HepG2 (cell line): Measurements from ENCODE around the gene ASPHD1. TPM values are rescaled to one million over a fixed set of nuclear protein-coding genes. Genes with fewer than 3 reads are reported as not detected.

Experiments
- FUBP1 ChIP-seq: sonication (generic); formaldehyde crosslinking; IDR thresholded peaks from 2 replicates; pipeline ENCODE4 v1.5.1; 2020; ENCODE audit warnings: missing genetic modification reagents, mild to moderate bottlenecking, borderline replicate concordance
- HDAC2 ChIP-seq: sonication (generic); formaldehyde crosslinking; IDR thresholded peaks from 2 replicates; pipeline ENCODE4 v1.4.0; 2020; ENCODE audit warnings: missing genetic modification reagents
- ISL2 ChIP-seq: sonication (generic); formaldehyde crosslinking; IDR thresholded peaks from 2 replicates; pipeline ENCODE4 v1.5.0; 2020; ENCODE audit warnings: missing genetic modification reagents
- KAT8 ChIP-seq: IDR thresholded peaks from 2 replicates; pipeline ENCODE4 v1.6.1; 2016; ENCODE audit warnings: missing genetic modification reagents, missing compliant biosample characterization
- MED1 ChIP-seq: sonication (generic); formaldehyde crosslinking; IDR thresholded peaks from 2 replicates; pipeline ENCODE4 v1.4.0; 2020; ENCODE audit warnings: missing genetic modification reagents
- MEIS2 ChIP-seq: sonication (generic); formaldehyde crosslinking; IDR thresholded peaks from 2 replicates; pipeline ENCODE4 v1.9.0; 2021; ENCODE audit warnings: mild to moderate bottlenecking, missing genetic modification reagents
- MTA3 ChIP-seq: sonication (generic); formaldehyde crosslinking; IDR thresholded peaks from 2 replicates; pipeline ENCODE4 v1.4.0; 2020; ENCODE audit warnings: missing genetic modification reagents
- TMF1 ChIP-seq: sonication (generic); formaldehyde crosslinking; IDR thresholded peaks from 2 replicates; pipeline ENCODE4 v1.8.1; 2022; ENCODE audit warnings: low read depth, missing genetic modification reagents
- XRCC5 ChIP-seq: fragments of 200-400 bp; formaldehyde crosslinking; optimal IDR thresholded peaks from 2 replicates; pipeline ENCODE3; 2017; ENCODE audit warnings: mild to moderate bottlenecking, low read length
- ZBTB14 ChIP-seq: sonication (generic); formaldehyde crosslinking; IDR thresholded peaks from 2 replicates; pipeline ENCODE4 v1.4.0; 2020; ENCODE audit warnings: missing genetic modification reagents
- ZBTB40 ChIP-seq, 2 experiments: fragments of 450-650 bp in 1 of 2; sonication (generic) in 1 of 2; formaldehyde crosslinking in 1 of 2; IDR thresholded peaks; 2 replicates each; pipeline versions ENCODE4 v1.6.1 to v1.8.0; 2016 to 2022; ENCODE audit warnings: antibody characterized with exemption in 1 of 2, mild to moderate bottlenecking in 1 of 2, missing genetic modification reagents in 1 of 2
- ZNF274 ChIP-seq: sonication (generic); formaldehyde crosslinking; IDR thresholded peaks from 2 replicates; pipeline ENCODE4 v1.5.1; 2020; ENCODE audit warnings: mild to moderate bottlenecking, missing genetic modification reagents
- ZNF431 ChIP-seq: sonication (generic); formaldehyde crosslinking; IDR thresholded peaks from 2 replicates; pipeline ENCODE4 v1.9.0; 2022; ENCODE audit warnings: missing genetic modification reagents, low read depth, mild to moderate bottlenecking, borderline replicate concordance
- ZNF451 ChIP-seq: sonication (generic); formaldehyde crosslinking; IDR thresholded peaks from 2 replicates; pipeline ENCODE4 v1.5.0; 2020; ENCODE audit warnings: mild to moderate bottlenecking, missing genetic modification reagents
- ZNF567 ChIP-seq: sonication (generic); formaldehyde crosslinking; IDR thresholded peaks from 2 replicates; pipeline ENCODE4 v1.8.1; 2023; ENCODE audit warnings: mild to moderate bottlenecking, missing genetic modification reagents, borderline replicate concordance
- ZNF777 ChIP-seq: sonication (generic); formaldehyde crosslinking; IDR thresholded peaks from 2 replicates; pipeline ENCODE4 v1.4.0; 2020; ENCODE audit warnings: missing genetic modification reagents
- polyA plus RNA-seq, 8 experiments: library from polyadenylated mRNA; depleted of rRNA in 3 of 8; stranded (reverse) in 7 of 8; unstranded in 1 of 8; fragments of >200 nt; fragmentation: Illumina TruSeq in 4 of 8; extraction: Trizol in 4 of 8; gene quantifications; 2 replicates each; pipeline versions ENCODE4 v1.2.1 to v1.2.3, GENCODE V29; 2011 to 2016; ENCODE audit warnings: low read depth in 4 of 8, missing spikeins in 1 of 8, mixed read lengths in 1 of 8; ENCODE audit not compliant: insufficient read depth in 1 of 8
- total RNA-seq, 5 experiments: library from RNA; depleted of rRNA; stranded (reverse); fragments of >200 nt; fragmentation: Illumina TruSeq; extraction: Trizol; gene quantifications; 2 replicates each; pipeline ENCODE4 v1.2.3, GENCODE V29; 2016; ENCODE audit warnings: low read depth in 1 of 5

Gene ASPHD1
- total and polyA plus RNA-seq, 2 of the 13 experiments (the other 11 are each of a cell fraction or from before 2014, with no cell fraction given), result 13.1 to 19.7 TPM

- TF ChIP-seq ZBTB14 (CRISPR knock-in tag), result peak; percentile 43; the same call in 1 of the 2 replicates
- peak; percentile 52 for TF ChIP-seq HDAC2 (CRISPR knock-in tag)
- TF ChIP-seq TMF1 (CRISPR knock-in tag), result peak; percentile 78; the same call in 1 of the 2 replicates
- TF ChIP-seq FUBP1, result peak; percentile 17; the same call in 1 of the 2 replicates
- peak; percentile 91 for TF ChIP-seq KAT8 (CRISPR knock-in tag)
- TF ChIP-seq MTA3, result no peak
- peak; percentile 54; the same call in 1 of the 2 replicates for TF ChIP-seq ZNF431 (CRISPR knock-in tag)
- TF ChIP-seq XRCC5, result peak; percentile 57
- TF ChIP-seq ISL2 (CRISPR knock-in tag), result peak; percentile 53; the same call in 1 of the 2 replicates
- TF ChIP-seq ZNF274 (CRISPR knock-in tag), result peak; percentile 91
- TF ChIP-seq ZNF567, result peak; percentile 64; the same call in 1 of the 2 replicates
- peak; percentile 94 for TF ChIP-seq ZNF777
- peak; percentile 92 for TF ChIP-seq MEIS2 (CRISPR knock-in tag)
- TF ChIP-seq ZBTB40 (IDR thresholded peaks at IDR 0.05), result no peak
- TF ChIP-seq ZBTB40 (CRISPR knock-in tag; IDR thresholded peaks at IDR 0.05), result peak; percentile 75; the same call in 1 of the 2 replicates
- peak; percentile 26; the same call in 1 of the 2 replicates for TF ChIP-seq ZNF451 (CRISPR knock-in tag)
- TF ChIP-seq MED1 (CRISPR knock-in tag), result peak; percentile 82
These were observed 25.8 kb downstream of the ASPHD1 start, which contains the start of gene KCTD13 (continued) for GRCh38 chr16:29925781-29926710.
